ENCODE data around the gene SCLY. TPM values are rescaled to one million over a fixed set of nuclear protein-coding genes. Genes with fewer than 3 reads are reported as not detected.

The SCLY gene
- total RNA-seq, 2 experiments from 2014 or later = 29.1 to 53.8 TPM

DNA sequence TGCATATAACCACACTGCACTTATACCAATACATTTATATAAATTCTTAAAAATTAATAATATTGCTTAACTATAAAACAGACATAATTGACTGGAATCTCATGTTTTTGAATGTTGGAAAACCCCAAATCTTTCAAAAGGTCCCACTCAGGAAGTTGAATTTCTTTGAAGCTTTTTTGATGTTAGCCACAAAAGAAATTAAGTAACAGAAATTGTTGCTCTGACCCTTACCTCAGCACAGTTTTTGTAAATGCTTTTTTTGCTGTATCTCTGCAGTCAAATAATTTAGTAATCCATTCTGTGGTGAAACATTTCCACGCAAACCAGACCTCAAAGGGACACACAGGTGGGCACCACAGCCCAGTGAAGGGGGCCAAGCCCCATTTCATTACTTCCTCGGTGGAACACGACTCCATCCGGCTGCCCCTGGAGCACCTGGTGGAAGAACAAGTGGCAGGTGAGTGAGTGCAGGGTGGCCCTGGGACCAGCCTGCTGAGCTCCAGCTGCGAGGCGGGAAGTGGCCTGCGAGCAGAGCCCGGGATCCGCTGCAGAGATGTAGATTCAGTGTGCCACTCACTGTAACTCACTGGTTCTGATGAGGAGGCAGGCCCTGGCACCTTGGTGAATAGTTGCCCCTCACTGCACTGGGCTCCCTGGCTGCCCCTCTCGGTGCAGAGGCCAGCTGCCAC, 8.4 kb downstream of the SCLY start:
- Mint-ChIP-seq H3K4me3 (no peak overlapping the region), H3K27ac (peak overlapping the region; percentile 81), H3K9me3 (ENCODE audit: low read depth) (peaks cover 14% of the 10 kb centered on the region), H3K27me3 (no peaks in the 10 kb centered on the region), H3K36me3 (peaks cover 75% of the 10 kb centered on the region), H3K4me1 (peaks cover 46% of the 10 kb centered on the region)
- CTCF ChIA-PET = no interaction called here
- DNase-seq = no peak
- no peak for ATAC-seq

DNA sequence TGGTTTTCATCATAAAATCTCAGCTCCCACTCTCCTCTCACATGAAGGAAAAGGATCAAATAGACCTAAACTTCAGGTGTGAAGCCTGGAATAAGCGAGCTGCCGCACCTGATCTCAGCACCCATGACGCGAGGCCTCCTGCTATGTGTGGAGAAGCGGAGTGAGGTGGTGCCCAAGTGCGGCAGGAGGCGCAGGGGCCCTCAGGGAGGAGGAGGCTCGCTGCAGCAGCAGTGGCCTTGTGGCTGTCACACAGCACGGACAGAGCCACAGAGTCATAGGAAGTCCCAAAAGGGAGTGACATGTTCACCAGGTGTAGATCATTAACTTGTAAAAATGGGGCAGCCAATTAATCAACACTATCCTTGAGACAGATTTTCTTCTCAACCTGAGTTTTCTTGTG, 9.1 kb downstream of the SCLY start:
- Mint-ChIP-seq H3K9me3 (ENCODE audit: low read depth) (peaks cover 14% of the 10 kb centered on the region), H3K4me3 (no peak overlapping the region), H3K4me1 (peaks cover 42% of the 10 kb centered on the region), H3K36me3 (peaks cover 80% of the 10 kb centered on the region), H3K27ac (no peak overlapping the region), H3K27me3 (no peaks in the 10 kb centered on the region)
- DNase-seq = no peak
- ATAC-seq = no peak
- CTCF ChIA-PET = no interaction called here

DNA sequence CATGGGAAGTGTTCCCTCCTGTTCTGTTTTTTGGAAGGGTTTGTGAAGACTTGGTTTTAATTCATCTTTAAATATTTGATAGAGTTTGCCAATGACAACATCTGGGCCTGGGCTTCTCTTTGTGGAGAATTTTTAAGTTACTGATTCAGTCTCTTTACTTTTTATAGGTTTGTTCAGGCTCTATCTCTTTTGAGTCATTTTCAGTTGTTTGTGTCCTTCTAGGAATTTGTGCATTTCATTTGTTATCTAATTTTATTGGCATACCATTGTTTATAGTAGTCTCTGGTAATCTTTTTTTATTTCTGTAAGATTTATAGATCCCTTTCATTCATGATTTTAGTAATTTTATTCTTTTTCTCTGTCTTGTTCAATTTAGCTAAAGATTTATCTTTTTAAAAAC, 14.6 kb downstream of the SCLY start:
- no peak overlapping the region for H3K27ac Mint-ChIP-seq
- H3K36me3 Mint-ChIP-seq = peaks cover 64% of the 10 kb centered on the region
- DNase-seq (no peak), ATAC-seq (no peak)
- H3K4me3 Mint-ChIP-seq = no peak overlapping the region
- H3K4me1 Mint-ChIP-seq = peaks cover 5% of the 10 kb centered on the region
- peaks cover 8% of the 10 kb centered on the region for H3K9me3 Mint-ChIP-seq (ENCODE audit: low read depth)
- H3K27me3 Mint-ChIP-seq = no peaks in the 10 kb centered on the region
- CTCF ChIA-PET = no interaction called here

DNA sequence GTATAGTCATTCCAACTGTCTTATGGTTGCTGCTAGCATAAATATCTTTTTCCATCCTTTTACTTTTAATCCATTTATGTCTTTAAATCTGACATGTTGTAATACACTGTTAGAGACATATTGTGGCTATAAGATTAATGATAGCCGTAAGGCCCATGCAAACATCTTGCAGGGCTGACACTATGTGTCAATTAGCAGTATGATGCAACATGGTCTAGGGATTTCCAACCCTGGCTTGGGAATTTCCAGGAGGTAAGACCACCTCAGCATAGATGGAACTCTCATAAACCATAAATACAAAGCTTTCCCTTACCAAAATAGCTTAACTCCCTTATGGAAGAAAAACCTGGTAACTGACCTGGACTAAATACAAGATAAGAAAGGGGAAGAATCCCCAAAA, 16.5 kb downstream of the SCLY start:
- H3K27ac Mint-ChIP-seq = no peak overlapping the region
- no peak for DNase-seq
- H3K9me3 Mint-ChIP-seq (ENCODE audit: low read depth) = peaks cover 8% of the 10 kb centered on the region
- no peak for ATAC-seq
- no peaks in the 10 kb centered on the region for H3K27me3 Mint-ChIP-seq
- H3K36me3 Mint-ChIP-seq = peaks cover 68% of the 10 kb centered on the region
- CTCF ChIA-PET = no interaction called here
- H3K4me1 Mint-ChIP-seq = no peaks in the 10 kb centered on the region
- H3K4me3 Mint-ChIP-seq = no peak overlapping the region

DNA sequence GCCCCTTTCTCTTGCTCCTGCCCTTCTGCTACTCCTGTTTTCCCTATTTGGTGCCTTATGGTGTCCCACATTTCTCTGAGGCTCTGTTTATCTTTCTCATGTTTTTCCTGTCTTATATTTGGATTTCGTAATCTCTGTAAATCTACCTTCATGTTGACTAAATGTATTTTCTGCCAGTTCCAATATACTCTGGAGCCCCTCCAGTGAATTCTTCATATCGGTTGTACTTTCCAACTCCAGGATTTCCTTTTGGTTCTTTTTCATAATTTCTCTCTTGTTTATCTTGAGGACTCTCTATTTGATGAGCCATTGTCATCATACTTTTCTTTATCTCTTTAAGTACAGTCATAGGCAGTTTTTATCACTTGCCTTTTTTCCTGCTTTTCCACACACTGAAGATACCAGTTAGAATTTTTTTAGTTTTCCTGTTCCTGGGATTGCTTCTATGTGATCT, 19.1 kb downstream of the SCLY start:
- Mint-ChIP-seq H3K4me1 (no peaks in the 10 kb centered on the region), H3K9me3 (ENCODE audit: low read depth) (no peaks in the 10 kb centered on the region), H3K36me3 (peaks cover 62% of the 10 kb centered on the region), H3K27ac (no peak overlapping the region), H3K27me3 (no peaks in the 10 kb centered on the region), H3K4me3 (no peak overlapping the region)
- CTCF ChIA-PET = no interaction called here
- DNase-seq (no peak), ATAC-seq (no peak)

DNA sequence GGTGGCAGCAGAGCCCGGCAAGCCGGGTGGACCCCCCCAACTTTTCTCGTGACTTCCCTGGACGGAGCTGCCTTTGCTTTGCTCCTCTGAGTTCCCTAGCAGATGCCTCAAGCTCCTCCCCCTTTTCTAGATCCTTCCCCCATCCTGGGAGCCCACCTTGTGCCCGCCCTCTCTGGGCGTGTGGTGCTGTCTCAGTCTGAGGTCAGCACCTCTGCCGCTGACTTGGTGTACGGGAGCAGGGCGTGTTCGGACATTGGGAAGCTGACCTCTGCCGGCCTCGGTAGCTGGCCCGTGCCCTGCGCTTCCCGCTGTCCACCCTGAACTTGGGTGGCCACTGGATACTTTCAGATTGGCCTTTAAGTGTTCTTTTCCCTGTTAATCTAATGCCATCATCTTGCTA, 19.7 kb downstream of the SCLY start:
- no peaks in the 10 kb centered on the region for H3K4me1 Mint-ChIP-seq
- no peak for DNase-seq
- H3K27me3 Mint-ChIP-seq = no peaks in the 10 kb centered on the region
- no peak for ATAC-seq
- no peak overlapping the region for H3K4me3 Mint-ChIP-seq
- no peak overlapping the region for H3K27ac Mint-ChIP-seq
- CTCF ChIA-PET = no interaction called here
- H3K9me3 Mint-ChIP-seq (ENCODE audit: low read depth) = no peaks in the 10 kb centered on the region
- H3K36me3 Mint-ChIP-seq = peaks cover 60% of the 10 kb centered on the region

DNA sequence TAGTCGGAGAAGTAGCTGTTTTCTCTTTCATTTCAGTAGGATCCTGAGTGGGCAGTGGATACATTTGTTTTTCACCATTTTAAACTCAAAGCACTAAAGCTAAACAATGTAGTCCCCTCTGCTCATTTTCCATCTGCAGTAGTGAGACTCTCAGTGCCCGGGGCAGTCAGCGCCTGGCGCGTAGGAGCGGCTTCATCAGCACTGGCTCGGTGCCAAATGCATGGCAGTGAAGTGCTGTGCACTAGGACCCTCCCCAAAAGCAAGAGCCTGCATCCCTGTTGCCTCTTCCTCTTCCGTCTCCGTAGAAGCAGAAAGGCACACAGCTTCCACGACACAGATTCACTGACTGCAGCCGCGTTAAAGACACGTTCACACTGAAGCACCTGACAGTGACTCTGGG, 20.3 kb downstream of the SCLY start:
- no peaks in the 10 kb centered on the region for H3K4me1 Mint-ChIP-seq
- no peak for ATAC-seq

DNA sequence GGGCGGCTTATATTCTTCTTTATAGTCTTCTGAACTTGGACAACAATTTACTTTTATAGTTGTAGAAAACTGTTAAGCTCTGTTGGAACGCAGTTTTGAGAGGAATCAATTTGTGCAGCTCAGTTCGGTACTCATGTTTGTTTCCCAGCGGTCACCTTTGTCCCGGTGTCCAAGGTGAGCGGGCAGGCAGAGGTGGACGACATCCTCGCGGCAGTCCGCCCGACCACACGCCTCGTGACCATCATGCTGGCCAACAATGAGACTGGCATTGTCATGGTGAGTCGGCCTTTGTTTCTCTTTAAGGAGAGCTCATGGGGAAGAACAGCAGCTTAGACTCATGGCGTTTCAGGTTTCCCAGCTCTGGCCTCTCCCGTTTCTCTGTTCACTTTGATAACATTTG, 20.8 kb downstream of the SCLY start:
- no peak overlapping the region for H3K27ac Mint-ChIP-seq
- CTCF ChIA-PET = no interaction called here
- peaks cover 52% of the 10 kb centered on the region for H3K36me3 Mint-ChIP-seq
- DNase-seq (no peak), ATAC-seq (no peak)
- H3K4me1 Mint-ChIP-seq = no peaks in the 10 kb centered on the region
- no peak overlapping the region for H3K4me3 Mint-ChIP-seq
- H3K27me3 Mint-ChIP-seq = no peaks in the 10 kb centered on the region
- H3K9me3 Mint-ChIP-seq (ENCODE audit: low read depth) = no peaks in the 10 kb centered on the region

More for the DNA sequence above, 20.3 kb downstream of the SCLY start:
- no peak overlapping the region for H3K4me3 Mint-ChIP-seq
- no peaks in the 10 kb centered on the region for H3K27me3 Mint-ChIP-seq
- CTCF ChIA-PET = no interaction called here
- H3K9me3 Mint-ChIP-seq (ENCODE audit: low read depth) = no peaks in the 10 kb centered on the region
- peaks cover 55% of the 10 kb centered on the region for H3K36me3 Mint-ChIP-seq
- H3K27ac Mint-ChIP-seq = no peak overlapping the region
- no peak for DNase-seq

DNA sequence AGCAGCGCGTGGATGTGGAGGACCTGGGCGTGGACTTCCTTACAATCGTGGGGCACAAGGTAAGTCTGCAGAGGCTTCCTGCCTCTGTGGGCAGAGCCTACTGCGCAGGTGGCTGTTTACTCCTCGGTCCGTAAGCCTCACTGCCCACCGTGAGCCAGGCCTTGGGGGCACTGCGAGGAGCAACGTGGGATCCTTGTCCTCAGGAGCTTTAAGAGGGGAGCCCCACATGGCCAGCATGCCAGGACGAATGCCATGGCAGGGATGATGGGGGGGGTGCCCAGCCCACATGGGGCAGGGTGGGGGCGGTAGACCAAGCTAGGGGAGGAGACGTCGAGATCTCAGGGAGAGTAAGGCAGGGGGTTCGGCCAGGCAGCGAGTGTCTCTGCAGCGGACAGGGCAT, 21.4 kb downstream of the SCLY start:
- Mint-ChIP-seq H3K4me3 (no peak overlapping the region), H3K4me1 (peaks cover 4% of the 10 kb centered on the region), H3K9me3 (ENCODE audit: low read depth) (no peaks in the 10 kb centered on the region), H3K27me3 (no peaks in the 10 kb centered on the region), H3K27ac (no peak overlapping the region), H3K36me3 (peaks cover 50% of the 10 kb centered on the region)
- ATAC-seq = no peak
- CTCF ChIA-PET = interaction anchor here (0.8 kb wide), 1 partner anchor 155 kb away, joined by 3 read pairs; no protein-coding TSS in a partner anchor
- DNase-seq = no peak

DNA sequence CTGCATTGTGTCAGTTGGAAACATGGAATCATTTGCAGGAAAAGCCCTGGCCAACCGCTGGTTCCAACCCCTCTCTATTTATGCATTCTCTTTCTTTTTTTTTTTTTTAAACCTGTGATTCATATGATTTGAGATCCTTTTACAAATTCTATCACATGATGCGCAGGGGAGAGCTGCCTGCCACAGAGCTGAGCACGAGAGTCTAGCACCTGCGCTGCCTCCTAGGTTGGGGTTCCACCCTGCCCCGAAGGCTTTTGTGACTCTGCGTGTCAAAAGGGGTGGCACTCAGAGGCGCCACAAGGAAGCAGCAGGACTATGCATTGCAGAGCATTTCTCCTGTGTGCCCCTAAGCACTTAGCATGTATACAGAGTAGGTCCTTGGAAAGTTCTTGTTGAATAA, 22.0 kb downstream of the SCLY start:
- Mint-ChIP-seq H3K9me3 (ENCODE audit: low read depth) (no peaks in the 10 kb centered on the region), H3K36me3 (peaks cover 50% of the 10 kb centered on the region), H3K27me3 (no peaks in the 10 kb centered on the region), H3K27ac (no peak overlapping the region), H3K4me3 (no peak overlapping the region), H3K4me1 (peaks cover 6% of the 10 kb centered on the region)
- ATAC-seq = no peak
- no peak for DNase-seq
- CTCF ChIA-PET = no interaction called here

DNA sequence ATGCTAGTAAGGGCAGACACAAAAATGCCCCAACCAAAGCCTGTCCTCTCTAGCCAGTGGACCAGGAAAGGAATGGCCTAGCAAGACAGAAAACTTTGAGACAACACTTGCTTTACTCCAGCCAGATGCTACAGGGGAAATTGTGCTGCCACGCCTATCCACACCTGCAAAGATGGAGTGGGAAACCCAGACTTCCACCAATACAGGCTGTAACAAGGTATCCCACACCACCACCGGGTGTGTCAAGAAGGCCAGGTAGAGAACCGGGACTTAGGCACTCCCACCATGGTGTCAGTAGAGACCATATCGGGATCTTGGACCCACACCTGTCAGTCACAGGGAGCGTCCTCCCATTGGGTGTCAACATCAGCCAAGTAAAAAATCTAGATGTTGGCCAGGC, 23.1 kb downstream of the SCLY start:
- no peak for ATAC-seq
- H3K27me3 Mint-ChIP-seq = no peaks in the 10 kb centered on the region
- no peak overlapping the region for H3K4me3 Mint-ChIP-seq
- peaks cover 50% of the 10 kb centered on the region for H3K36me3 Mint-ChIP-seq
- H3K4me1 Mint-ChIP-seq = peaks cover 6% of the 10 kb centered on the region
- H3K9me3 Mint-ChIP-seq (ENCODE audit: low read depth) = no peaks in the 10 kb centered on the region
- CTCF ChIA-PET = interaction anchor here (0.7 kb wide), 1 partner anchor 663 kb away, joined by 3 read pairs; no protein-coding TSS in a partner anchor
- H3K27ac Mint-ChIP-seq = no peak overlapping the region
- no peak for DNase-seq

DNA sequence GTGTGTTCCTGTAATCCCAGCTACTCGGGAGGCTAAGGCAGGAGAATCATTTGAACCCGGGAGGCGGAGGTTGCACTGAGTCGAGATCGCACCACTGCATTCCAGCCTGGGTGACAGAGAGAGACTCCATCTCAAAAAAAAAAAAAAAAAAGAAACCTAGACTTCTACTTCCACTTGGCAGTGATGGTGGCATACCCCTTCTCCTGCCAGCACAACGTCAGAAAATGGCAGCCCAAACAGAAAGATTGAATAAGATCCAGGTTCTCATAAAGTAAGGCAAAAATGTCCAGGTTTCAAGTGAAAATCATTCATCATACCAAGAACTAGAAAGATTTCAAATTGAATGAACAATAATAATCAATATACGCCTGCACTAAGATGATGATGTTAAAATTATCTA, 24.0 kb downstream of the SCLY start:
- peaks cover 48% of the 10 kb centered on the region for H3K36me3 Mint-ChIP-seq
- no peak overlapping the region for H3K4me3 Mint-ChIP-seq
- CTCF ChIA-PET = no interaction called here
- H3K27ac Mint-ChIP-seq = no peak overlapping the region
- DNase-seq (no peak), ATAC-seq (no peak)
- no peaks in the 10 kb centered on the region for H3K9me3 Mint-ChIP-seq (ENCODE audit: low read depth)
- no peaks in the 10 kb centered on the region for H3K27me3 Mint-ChIP-seq
- peaks cover 6% of the 10 kb centered on the region for H3K4me1 Mint-ChIP-seq

DNA sequence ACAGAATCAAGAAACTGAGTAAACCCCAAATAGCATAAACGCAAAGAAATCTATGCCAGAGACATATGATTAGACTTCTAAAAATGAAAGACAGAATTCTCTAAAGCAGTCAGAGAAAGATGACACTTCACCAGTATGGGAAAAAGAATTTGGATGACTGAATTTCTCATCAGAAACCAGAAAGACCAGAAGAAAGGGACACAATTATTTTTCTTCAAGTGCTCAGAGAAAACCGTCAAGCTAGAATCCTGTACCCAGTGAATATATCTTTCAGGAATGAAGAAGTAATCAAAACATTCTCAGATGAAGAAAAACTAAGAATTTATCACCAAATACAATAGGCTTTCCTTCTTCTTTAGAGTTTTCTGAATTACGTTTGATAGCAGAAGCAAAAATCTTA, 25.1 kb downstream of the SCLY start:
- no peak for ATAC-seq
- no peak overlapping the region for H3K4me3 Mint-ChIP-seq
- no peak for DNase-seq
- CTCF ChIA-PET = interaction anchor here (0.6 kb wide), 1 partner anchor 272 kb away, joined by 3 read pairs; no protein-coding TSS in a partner anchor
- H3K27ac Mint-ChIP-seq = no peak overlapping the region
- peaks cover 6% of the 10 kb centered on the region for H3K4me1 Mint-ChIP-seq
- H3K9me3 Mint-ChIP-seq (ENCODE audit: low read depth) = no peaks in the 10 kb centered on the region
- no peaks in the 10 kb centered on the region for H3K27me3 Mint-ChIP-seq
- peaks cover 38% of the 10 kb centered on the region for H3K36me3 Mint-ChIP-seq

DNA sequence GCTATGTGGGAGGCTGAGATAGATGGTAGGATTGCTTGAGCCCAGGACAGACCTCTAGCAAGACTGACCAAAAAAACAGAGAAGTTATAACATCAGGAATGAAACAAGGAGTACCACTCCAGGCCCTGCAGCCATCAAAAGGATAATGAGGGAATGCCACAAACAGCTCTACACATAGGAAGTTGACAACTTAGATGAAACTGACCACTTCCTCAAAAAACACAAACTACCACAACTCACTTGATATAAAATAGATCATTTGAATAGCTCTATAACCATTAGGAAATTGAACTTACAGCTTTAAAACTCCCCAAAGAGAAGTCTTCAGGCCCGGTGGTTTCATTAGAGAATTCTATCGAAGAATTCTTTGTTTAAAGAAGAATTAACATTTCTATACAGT, 26.4 kb downstream of the SCLY start:
- CTCF ChIA-PET = no interaction called here
- DNase-seq = no peak
- H3K27me3 Mint-ChIP-seq = no peaks in the 10 kb centered on the region
- no peak overlapping the region for H3K4me3 Mint-ChIP-seq
- peaks cover 6% of the 10 kb centered on the region for H3K4me1 Mint-ChIP-seq
- peaks cover 28% of the 10 kb centered on the region for H3K36me3 Mint-ChIP-seq
- no peak overlapping the region for H3K27ac Mint-ChIP-seq
- no peaks in the 10 kb centered on the region for H3K9me3 Mint-ChIP-seq (ENCODE audit: low read depth)
- no peak for ATAC-seq

DNA sequence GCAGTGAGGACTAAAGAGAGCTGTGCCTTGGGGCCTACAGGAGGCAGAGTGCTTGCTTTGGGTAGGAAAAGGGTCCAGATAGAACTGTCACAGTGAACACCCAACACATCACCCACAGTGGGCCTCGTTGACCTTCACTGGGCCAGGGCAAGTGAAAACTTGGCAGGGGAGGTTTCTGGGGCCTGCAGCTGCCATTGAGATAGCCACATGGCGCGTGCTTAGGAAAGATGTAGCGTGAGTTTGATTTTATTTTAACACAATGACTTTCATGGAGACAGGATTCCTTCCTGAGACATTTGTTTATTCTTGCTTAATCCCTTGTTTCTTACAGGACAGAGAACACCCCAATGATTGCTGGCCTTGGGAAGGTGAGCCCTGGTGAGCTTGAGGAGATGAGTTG, 30.1 kb downstream of the SCLY start:
- no peak overlapping the region for H3K27ac Mint-ChIP-seq
- peak; percentile 25 for DNase-seq

More for the DNA sequence above, 30.1 kb downstream of the SCLY start:
- H3K9me3 Mint-ChIP-seq (ENCODE audit: low read depth) = no peaks in the 10 kb centered on the region
- no peak overlapping the region for H3K4me3 Mint-ChIP-seq
- CTCF ChIA-PET = no interaction called here
- no peaks in the 10 kb centered on the region for H3K27me3 Mint-ChIP-seq
- ATAC-seq = no peak
- H3K36me3 Mint-ChIP-seq = peaks cover 4% of the 10 kb centered on the region
- H3K4me1 Mint-ChIP-seq = peaks cover 6% of the 10 kb centered on the region

Measured in activated CD8-positive, alpha-beta memory T cell treated with anti-CD3 and anti-CD28 coated beads, Interleukin-2, amount 10 ng/mL, durations not matched to agents 7 days and 5 days (primary cell).